Measurements from ENCODE around the gene CYP4F22. TPM values are rescaled to one million over a fixed set of nuclear protein-coding genes. Genes with fewer than 3 reads are reported as not detected.
"Not testable (repeated sequence)": the region's sequence is repeated elsewhere in the genome, so short reads cannot be mapped to it uniquely, and the experiment has no call there.

The CYP4F22 gene
- total RNA-seq = not detected in 2 replicates

DNA sequence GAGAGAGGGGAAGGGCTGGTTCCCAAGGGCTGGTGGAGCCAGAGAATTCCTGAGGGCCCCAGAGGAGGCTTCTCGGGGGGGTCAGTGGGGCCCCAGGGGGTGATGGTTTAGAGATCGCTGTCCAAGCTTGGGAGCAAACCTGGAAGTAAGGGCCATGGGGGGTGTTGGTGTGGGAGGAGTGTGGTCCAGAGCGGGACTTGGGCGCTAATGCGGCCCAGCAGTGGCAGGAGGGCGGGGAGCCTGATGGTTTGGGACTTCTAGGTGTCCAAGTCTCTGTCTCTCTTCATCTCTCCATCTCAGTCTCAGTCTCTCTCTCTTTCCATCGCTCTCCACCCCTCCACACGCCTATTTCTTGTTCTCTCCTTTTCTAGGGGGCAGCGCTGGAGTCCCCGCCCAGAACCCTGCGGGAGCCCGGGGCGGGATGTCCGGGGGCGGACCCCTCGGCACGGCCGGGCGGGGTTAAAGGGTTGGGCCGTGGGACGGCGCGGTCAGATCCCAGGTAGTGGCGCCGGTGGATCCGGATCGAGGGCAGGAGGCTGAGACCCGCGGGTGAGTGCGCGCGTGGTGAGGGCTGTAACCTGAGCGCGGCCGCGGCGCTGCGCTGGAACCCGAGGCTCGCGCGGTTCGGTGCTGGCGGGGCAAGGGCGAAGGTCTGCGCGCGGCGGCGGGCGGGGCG is at the start of gene CYP4F22:
CYP4F22 (plus strand) TSS at position 491 of the 676 bp plus-strand sequence. CDS start 16,812 bp downstream, outside the sequence.
- no peak for DNase-seq (ENCODE audit: low read depth)

- DNase-seq (ENCODE audit: low read depth) = no peak
Measured at GRCh38 chr19:15461694-15462093, 46.6 kb upstream of the CYP4F22 start.

DNA sequence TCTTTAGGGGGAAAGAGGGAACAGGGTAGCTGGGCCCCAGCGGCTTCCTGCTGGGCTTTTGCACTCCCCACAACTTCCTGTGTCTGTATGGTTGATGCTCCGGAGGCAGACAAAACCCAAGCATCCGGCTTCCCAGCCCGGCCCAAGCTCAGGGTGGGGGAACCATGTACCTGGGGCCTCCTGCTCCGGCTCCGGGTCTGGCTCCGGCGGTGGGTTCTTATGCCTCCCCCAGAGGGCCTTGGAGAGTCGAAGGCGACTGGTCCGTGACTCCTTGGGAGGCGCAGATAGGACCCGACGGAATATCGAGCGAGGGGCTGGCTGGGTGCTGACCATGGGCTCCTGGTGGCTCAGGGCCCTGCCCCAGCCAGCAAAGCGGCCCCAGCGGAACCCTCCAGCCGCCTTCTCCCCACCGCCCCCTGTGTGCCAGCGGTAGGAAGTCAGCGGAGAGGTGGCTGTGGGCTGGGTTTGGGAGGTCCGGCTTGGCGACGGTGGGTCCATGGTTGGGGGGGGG is 44.4 kb upstream of the CYP4F22 start:
- no peak for DNase-seq (ENCODE audit: low read depth)

- no peak for DNase-seq (ENCODE audit: low read depth)
Measured at GRCh38 chr19:15464394-15465385, 43.6 kb upstream of the CYP4F22 start, which contains the start of gene RASAL3. RASAL3 (minus strand) TSS chr19:15464544; CDS start chr19:15464358, 186 bp downstream.

DNA sequence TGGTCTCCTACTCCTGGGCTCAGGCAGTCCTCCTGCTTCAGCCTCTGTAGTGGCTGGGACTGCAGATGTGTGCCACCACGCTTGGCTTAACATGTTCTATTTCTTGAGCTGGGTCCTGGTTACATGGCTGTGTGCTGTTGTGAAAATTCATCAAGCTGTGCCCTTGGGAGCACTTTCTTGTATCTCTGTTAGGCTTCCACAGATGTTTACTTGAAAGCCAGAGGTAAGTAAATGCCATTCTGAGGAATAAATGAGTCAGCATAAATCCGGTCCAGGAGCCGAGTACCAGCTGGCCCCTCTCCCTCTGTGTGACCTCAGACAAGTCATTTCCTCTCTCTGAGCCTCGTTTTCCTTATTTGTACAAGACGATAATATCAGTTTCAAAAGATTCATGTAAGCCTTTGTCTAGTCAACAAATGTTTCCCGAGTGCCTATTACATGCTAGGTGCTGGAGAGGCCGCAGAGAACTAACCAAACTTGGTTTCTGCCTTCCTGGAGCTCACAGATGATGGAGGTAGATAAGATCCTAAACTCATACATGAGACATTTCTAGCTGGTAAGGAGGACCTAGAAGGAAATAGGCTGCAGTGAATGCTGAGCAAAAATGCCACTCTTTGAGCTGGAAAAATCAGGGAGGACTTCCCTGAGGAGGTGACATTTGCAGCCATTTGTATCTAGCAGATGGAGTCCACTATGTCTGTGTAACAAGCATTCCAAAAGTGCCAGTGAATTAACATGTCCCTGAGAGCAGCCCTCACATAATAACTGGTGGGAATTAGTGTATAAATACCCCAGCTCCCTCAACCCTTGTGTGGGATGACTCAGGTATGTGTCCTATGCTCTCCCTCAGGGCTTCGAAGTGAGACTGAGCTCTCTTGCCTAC is 41.2 kb upstream of the CYP4F22 start:
- DNase-seq (ENCODE audit: low read depth) = peak; percentile 4

DNA sequence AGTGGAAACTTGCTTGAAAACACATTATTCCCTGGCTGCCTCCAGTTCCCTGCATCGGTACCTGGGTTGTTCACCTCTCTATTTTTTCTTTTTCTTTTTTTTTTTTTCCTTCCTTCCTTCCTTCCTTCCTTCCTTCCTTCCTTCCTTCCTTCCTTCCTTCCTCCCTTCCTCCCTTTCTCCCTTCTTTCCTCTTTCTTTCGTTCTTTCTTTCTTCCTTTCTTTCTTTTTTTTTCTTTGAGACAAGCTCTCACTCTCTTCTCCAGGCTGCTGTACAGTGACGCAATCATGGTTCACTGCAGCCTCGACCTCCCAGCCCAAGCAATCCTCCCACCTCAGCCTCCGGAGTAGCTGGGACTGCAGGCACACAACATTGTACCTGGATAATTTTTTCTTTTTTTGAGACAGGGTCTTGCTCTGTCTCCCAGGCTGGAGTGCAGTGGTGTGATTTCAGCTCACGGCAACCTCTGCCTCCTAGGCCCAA is 40.6 kb upstream of the CYP4F22 start:
- DNase-seq (ENCODE audit: low read depth) = no peak

DNA sequence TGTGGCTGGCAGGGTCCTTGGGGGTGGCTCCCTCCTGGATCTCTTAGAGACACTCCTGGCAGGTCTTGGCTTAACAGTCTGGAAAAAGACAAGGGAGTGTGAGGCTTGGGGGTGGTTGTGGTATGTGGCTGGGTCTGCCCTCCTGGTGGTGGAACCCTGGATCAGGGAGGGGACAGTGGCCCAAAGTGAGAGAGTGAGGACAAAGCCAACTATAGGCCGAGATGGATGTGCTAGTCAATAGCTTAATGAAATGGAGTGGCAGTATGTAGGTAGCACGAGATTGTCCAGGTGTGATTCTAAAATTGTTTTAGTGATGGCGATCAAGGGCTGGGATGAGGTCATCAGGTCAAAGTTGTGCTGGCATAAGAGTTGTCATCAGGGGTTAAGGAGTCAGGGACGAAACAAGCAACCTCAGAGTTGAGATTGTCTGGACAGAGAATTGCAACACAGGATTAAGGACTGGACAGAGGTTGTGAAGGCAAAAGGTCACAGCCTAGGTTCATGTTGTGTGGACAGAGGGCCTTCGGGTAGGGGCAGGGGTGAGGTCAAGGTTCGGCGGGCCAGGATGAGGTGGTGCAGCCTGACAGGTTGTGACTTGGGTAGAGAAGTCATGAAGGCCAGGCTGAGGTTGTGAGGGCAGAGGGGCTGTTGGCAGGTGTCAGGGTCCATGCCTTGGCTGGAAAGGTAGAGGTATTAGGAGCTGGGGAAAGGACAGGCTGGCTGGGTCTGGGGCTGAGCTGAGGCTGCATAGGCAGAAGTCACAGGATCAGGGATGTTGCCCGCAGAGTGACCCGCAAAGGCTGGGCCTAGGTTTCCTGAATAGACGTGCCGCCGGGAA is 39.4 kb upstream of the CYP4F22 start:
- no peak for DNase-seq (ENCODE audit: low read depth)

DNA sequence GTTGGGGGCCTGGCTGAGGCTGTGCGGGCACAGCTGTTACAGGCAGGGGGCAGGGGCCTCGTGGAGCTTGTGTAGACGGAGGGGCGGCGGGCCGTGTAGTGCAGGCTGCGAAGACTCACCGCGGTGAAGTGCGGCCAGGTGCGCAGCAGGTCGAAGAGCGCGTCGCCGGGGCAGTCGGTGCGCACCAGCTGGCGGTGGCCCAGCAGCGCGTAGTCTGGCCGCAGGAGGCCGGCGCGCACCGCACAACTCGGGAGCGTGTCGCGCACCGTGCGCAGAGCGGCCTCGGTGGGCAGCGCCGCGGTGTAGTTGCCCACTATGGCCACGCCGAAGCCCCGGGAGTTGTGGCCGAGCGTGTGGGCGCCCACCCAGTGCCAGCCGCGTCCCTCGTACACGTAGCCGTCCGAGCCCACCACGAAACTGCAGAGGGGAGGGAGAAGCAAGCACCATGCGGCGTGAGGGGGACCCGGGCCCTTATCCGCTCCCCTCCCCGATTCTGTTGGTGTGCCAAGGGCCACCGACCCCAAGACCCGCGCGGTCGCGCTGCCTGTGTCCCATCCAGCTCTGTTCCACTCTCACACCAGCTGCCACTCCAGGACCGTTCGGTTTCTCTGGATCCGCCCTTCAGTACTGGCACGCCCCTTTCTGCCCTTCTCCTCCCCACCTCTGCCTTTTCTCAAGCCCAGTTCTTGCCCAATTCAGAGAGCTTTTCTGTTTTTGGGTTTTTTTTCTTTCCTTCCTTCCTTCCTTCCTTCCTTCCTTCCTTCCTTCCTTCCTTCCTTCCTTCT is 38.6 kb upstream of the CYP4F22 start:
- no peak for DNase-seq (ENCODE audit: low read depth)

DNA sequence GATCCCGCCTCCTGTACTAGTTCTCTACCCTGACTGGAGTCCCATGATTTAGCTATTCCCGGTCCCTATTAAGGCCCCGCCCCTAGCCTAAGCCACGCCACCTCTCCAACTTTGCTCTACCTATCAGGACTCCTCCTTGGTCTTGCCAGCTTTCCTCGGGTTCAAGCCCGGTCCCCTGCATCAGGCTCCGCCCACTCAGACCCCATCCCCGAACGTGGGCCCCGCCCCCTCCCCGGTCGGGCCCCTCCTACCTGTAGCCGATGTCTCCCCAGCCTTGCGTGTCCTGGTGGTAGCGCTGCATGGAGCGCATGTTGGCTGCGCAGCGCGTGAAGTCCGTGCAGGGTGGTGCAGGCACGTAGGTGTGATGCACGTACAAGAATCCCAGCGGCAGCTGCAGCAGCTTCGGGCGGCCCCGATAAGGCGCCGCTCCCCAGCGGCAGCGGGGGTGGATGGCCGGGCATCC is 36.7 kb upstream of the CYP4F22 start:
- no peak for DNase-seq (ENCODE audit: low read depth)

GRCh38 chr19:15473821-15474220 is 34.5 kb upstream of the CYP4F22 start:
- DNase-seq (ENCODE audit: low read depth) = not testable (repeated sequence)

GRCh38 chr19:15475169-15475568 is 33.2 kb upstream of the CYP4F22 start:
- DNase-seq (ENCODE audit: low read depth) = no peak

GRCh38 chr19:15475611-15476010 is 32.7 kb upstream of the CYP4F22 start:
- no peak for DNase-seq (ENCODE audit: low read depth)

DNA sequence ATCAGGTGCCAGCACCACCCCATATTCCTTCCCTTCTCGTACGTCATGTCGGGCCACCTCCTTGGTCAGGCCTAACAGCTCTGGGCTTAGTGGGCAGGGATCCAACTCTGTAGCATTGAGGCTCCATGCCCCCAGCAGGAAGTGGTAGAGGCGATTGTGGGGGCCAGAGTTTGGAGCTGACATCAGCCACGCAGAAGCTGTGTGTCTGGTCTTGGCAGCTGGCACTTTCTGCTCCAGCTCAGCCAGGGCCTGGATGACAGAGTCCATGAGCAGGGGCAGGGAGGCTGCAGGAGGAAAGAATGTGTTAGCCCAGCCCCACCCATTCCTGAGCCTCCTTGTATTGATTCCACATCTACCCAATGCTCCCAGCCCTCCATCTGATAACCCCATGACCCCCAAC is 32.0 kb upstream of the CYP4F22 start:
- DNase-seq (ENCODE audit: low read depth) = no peak

DNA sequence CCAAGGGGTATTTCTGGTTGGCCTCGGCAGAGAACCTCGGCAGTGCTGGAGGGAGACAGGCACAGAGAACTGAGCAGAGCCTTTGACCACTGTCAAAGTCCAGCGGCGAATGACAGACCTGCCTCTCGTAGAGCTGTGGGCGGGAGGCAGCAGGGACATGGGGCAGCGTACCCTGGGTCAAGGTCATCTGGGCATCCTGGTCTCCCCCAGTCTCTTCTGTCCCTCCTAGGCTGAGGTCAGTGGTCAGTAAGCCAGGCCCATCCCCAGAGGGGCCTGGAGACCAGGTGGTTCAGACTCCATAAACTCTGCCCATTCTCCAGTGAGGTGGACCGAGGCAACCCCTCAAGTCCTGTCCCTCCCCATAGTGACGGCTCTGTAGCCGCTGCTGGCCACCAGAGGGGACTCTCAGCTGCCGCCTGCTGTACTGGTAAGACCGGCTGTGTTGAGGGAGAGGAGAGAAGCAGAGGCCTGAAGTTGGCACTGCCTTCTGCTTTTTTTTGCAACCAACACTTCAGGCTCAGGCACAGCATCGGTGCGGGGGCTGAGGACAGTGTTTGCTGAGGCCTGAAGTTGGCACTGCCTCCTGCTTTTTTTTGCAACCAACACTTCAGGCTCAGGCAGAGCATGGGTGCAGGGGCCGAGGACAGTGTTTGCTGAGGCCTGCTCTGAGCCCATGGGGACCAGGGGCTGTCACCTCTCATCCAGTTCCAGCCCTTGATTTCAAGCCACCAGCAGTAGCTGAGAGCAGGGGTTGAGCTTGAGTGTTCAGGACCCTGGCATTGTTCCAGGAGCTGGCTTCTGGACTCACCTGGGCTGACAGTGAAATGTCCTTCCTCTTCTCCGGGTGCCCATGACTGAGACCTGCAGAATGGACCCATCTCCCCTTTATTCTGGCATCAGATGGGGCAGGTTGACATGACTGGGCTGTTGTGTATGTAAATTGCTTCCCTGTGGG is 28.7 kb upstream of the CYP4F22 start, which contains the start of gene PGLYRP2:
PGLYRP2 (minus strand) TSS at position 111 of the 955 bp plus-strand sequence. CDS start 130 bp downstream, outside the sequence.
- DNase-seq (ENCODE audit: low read depth) = no peak

GRCh38 chr19:15480996-15481395 is 27.3 kb upstream of the CYP4F22 start:
- not testable (repeated sequence) for DNase-seq (ENCODE audit: low read depth)

GRCh38 chr19:15485768-15486167 is 22.6 kb upstream of the CYP4F22 start:
- DNase-seq (ENCODE audit: low read depth) = not testable (repeated sequence)

GRCh38 chr19:15487038-15487437 is 21.3 kb upstream of the CYP4F22 start:
- no peak for DNase-seq (ENCODE audit: low read depth)

All from renal cortical epithelial cell (primary cell).